Lower leg skin (tissue), 3 donors: ENCODE data around the gene NCKAP5.

Source experiments
- CTCF ChIP-seq, 3 donors: fragments of 450-650 bp; IDR thresholded peaks; one replicate each; pipeline ENCODE4 v1.5.1; 2016; ENCODE audit warnings: antibody characterized with exemption in 3 of 3, mild to moderate bottlenecking in 3 of 3, moderate library complexity in 2 of 3
- POLR2A ChIP-seq, 2 donors: fragments of 450-650 bp; IDR thresholded peaks; one replicate each; pipeline ENCODE4 v1.6.1; 2016 to 2017; ENCODE audit warnings: antibody characterized with exemption in 2 of 2, mild to moderate bottlenecking in 1 of 2, moderate library complexity in 1 of 2

DNA sequence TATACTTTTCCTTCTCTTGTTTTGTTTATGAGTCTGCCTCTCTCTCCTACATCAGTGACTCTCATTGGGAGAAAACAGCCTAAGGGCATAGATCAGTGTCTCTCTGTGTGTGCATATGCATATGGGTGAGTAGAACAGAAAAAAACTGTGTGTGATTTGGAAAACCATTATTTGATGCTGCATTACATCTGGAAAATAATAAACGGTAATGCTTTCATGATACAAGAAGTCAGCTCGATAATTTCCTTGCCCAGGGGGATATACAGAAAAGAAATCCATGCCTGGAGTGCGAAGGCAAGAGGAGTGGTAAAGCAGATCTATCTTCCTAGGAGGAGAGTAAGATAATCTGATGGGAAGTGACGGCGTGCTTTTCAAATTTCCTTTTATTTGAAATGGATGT lies 676.8 kb downstream of the NCKAP5 start:
- no peak for TF ChIP-seq CTCF (IDR thresholded peaks at IDR 0.05)
- TF ChIP-seq POLR2A (IDR thresholded peaks at IDR 0.05) = no peak
